HG03342 (cell line): ENCODE data around the gene ECHS1.
"Not testable (repeated sequence)": the region's sequence is repeated elsewhere in the genome, so short reads cannot be mapped to it uniquely, and the experiment has no call there.

Experiments used
- ATAC-seq: cut with Tn5 transposase; IDR thresholded peaks from one replicate; pipeline ENCODE4 v1.9.1; 2021; ENCODE audit warnings: mild to moderate bottlenecking, moderate library complexity; ENCODE audit not compliant: unreplicated experiment

The ECHS1 gene

DNA sequence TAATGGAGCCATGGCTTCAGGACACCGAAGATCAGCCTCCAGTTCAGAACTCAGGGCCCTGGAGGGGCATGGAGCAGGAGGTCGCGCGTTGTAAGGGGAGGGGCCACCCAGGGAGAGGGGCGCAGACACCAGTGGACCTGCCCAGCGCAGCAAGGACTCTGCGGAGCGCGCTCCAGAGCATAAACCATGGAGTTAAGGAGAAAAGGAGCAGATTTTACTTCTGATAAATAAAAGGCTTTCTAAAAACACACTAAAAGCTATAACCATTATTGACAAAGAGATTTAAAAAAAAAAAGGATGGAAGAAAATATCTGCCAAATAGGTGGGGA, 47.0 kb downstream of the ECHS1 start:
- ATAC-seq: no peak

GRCh38 chr10:133325440-133326222, 47.5 kb downstream of the ECHS1 start:
- no peak for ATAC-seq

- no peak for ATAC-seq
Observed at GRCh38 chr10:133324857-133325260, 48.3 kb downstream of the ECHS1 start.

- peak; percentile 63 for ATAC-seq
Observed at GRCh38 chr10:133324198-133324792, 48.9 kb downstream of the ECHS1 start.

DNA sequence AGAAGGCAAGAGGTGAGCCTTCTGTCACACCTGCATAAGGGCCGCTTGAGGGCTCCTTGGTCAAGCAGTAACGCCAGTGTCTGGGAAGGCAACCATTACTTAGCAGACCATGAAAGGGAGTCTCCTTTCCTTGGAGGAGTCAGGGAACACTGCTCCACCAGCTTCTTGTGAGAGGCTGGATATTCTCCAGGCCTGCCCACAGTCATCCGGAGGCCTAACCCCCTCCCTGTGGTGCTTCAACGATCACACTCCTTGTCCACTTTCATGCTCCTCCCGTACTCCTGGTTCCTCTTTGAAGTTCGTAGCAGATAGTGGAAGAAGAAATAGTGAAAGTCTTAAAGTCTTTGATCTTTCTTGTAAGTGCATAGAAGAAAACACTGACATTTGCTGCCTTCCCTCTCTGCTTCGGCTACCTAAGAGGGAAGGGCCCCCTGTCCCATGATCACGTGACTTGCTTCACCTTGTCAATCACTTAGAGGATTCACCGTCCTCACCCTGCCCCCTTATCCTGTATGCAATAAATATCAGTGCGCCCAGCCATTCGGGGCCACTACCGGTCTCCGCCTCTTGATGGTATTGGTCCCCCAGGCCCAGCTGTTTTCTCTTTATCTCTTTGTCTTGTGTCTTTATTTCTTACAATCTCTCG, 51.0 kb downstream of the ECHS1 start:
- ATAC-seq: not testable (repeated sequence)

DNA sequence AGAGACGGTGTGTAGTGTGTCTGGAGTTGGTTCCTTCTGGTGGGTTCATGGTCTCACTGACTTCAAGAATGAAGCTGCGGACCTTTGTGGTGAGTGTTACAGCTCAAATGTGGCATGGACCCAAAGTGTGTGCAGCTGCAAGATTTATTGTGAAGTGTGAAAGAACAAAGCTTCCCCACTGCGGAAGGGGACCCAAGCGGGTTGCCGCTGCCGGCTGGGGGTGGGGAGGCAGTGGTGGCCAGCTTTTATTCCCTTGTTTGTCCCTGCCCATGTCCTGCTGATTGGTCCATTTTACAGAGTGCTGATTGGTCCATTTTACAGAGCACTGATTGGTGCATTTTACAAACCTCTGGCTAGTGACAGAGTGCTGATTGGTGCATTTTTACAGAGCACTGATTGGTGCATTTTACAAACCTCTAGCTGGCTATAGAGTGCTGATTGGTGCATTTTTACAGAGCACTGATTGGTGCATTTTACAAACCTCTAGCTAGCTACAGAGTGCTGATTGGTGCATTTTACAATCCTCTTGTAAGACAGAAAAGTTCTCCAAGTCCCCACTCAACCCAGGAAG, 52.2 kb downstream of the ECHS1 start:
- ATAC-seq: not testable (repeated sequence)

DNA sequence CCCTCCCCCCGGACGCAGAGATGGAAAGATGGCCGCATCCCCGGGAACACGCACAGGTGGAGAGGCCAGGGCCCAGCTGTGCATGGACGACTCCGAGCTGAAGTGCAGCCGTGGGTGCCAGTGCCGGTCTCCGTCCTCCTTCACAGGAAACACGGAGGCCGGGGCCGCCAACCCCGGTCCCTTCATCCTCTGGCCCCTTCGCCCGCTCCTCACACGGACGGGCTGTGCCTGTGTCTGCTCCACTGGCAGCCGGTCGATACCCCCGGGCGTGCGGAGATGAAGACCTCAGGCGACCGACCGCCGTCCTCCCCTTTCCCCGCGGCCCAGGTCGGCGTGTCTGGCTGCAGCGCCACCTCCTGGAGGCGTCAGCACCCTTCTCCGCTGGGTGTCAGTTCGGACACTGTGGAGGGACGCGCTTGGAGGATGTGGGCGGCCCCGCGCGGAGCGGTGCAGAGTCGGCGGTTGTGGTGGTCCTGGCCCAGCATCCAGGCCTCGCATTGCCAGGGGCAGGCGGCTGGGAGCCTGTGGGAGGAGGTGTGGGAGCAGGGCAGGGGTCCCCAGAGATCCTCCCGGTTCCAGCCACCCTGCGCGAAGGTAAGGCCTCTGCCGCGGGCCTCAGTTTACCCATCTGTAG, 54.5 kb downstream of the ECHS1 start:
- ATAC-seq: peak; percentile 85

DNA sequence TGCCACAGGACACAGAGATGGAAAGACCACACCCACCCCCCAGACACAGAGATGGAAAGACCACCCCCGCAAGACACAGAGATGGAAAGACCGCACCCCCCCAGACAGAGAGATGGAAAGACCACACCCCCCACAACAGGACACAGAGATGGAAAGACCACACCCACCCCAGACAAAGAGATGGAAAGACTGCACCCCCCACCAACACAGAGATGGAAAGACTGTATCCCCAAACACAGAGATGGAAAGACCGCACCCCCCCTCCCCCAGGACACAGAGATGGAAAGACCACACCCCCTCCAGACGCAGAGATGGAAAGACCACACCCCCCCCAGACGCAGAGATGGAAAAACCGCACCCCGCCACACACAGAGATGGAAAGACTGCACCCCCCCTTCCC, 56.4 kb downstream of the ECHS1 start:
- no peak for ATAC-seq

DNA sequence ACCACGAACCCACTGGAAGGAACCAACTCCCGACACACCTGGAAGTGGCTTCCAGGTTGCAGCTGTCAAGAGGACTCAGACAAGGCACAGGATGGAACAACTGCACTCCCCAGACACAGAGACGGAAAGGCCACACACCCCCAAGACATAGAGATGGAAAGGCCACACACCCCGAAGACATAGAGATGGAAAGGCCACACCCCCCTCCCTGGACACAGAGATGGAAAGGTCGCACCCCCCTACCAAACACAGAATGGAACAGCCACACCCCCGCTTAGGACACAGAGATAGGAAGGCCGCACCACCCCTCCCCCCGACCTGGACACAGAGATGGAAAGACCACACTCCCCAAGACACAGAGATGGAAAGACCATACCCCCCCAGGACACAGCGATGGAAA, 56.9 kb downstream of the ECHS1 start:
- ATAC-seq: no peak

- no peak for ATAC-seq
Observed at GRCh38 chr10:133315847-133316246, 57.3 kb downstream of the ECHS1 start.

GRCh38 chr10:133314911-133315310, 58.2 kb downstream of the ECHS1 start:
- no peak for ATAC-seq

- ATAC-seq: no peak
Observed at GRCh38 chr10:133313192-133313591, 60.0 kb downstream of the ECHS1 start.

- ATAC-seq: no peak
Observed at GRCh38 chr10:133312769-133313145, 60.4 kb downstream of the ECHS1 start.
